NCI-H2171 (cell line): ENCODE data around the gene LEKR1.

Experiments used
- DNase-seq: peaks from one replicate; lab custom pipeline; 2025; lab: John Stamatoyannopoulos, UW

Gene LEKR1

GRCh38 chr3:157059661-157060060, 233.5 kb downstream of the LEKR1 start:
- DNase-seq = no peak

GRCh38 chr3:157061265-157061664, 235.1 kb downstream of the LEKR1 start:
- DNase-seq = peak; percentile 81

DNA sequence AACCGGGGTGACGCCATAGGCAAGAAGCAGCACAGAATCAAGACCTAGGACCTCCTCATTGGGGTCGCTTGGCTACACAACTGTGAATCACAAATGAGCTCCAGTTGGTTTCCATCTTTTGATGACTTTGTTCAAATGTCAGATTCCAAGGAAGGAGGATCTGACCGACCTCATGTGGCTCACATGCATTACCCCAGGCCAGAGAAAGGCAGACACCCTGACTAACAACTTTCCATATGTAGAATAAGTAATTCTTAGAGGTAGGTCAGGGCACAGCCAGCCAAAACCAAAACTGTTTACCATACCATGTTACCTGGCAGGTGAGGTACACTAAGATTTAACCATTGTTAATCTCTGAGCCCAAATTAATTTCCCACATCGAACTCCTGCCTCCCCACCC, 237.3 kb downstream of the LEKR1 start:
- no peak for DNase-seq

DNA sequence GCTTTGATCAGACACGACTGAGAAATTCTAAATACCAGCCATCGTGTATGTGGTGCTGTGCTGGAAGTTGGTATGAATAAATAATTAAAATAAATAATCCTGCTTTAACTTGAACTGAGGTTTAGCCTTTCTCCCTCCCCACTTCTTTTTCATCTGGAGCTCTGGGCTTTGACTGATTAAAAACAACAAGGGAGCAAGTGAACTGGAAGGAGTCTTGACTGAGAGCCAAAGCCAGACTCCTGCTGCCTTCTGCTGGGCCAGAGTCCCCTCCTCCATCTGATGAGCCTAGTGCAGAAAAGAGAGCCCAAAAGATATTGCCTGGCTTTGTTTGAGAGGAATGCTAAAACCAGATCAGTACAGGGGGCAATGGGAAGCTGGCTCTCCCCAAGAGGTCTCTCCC, 237.8 kb downstream of the LEKR1 start:
- DNase-seq = peak; percentile 57

DNA sequence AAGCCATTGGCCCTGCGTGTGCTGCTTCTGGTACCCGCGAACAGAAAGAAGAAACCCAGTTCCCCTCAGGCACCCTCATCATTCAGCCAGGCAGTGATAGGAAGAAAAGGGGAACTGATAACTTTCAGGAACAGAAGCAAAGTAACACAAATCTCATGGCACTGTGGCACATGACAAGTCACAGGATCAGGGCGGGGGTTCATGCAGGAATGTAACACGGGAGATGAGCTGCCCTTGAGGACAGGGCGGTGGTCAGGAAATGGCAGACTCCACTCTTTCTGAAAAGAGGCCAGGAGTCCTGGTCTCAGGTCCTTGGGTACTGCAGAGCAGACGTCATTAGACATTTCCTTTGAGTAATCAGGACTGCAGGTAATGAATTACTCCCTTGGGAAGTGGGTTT, 238.2 kb downstream of the LEKR1 start:
- DNase-seq = no peak

DNA sequence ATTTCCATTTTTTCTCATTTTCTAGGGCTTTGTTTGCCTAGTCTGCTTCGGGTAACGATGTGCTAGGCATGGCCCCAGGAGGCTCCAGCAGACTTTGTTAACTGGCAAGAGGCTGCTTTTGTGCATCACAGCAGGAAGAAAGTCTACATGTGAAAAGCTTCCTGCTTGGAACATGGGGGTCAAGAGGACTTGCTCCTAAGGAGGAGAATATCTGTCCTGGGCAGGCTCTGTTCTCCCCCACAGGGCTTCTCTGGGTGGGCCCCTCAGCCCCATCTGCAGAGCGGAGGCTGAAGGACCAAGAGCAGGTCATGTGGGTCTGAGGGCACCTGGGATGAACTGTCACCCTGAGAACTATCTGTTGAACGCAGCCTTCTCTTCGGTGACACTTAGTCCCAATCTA, 239.0 kb downstream of the LEKR1 start:
- no peak for DNase-seq

DNA sequence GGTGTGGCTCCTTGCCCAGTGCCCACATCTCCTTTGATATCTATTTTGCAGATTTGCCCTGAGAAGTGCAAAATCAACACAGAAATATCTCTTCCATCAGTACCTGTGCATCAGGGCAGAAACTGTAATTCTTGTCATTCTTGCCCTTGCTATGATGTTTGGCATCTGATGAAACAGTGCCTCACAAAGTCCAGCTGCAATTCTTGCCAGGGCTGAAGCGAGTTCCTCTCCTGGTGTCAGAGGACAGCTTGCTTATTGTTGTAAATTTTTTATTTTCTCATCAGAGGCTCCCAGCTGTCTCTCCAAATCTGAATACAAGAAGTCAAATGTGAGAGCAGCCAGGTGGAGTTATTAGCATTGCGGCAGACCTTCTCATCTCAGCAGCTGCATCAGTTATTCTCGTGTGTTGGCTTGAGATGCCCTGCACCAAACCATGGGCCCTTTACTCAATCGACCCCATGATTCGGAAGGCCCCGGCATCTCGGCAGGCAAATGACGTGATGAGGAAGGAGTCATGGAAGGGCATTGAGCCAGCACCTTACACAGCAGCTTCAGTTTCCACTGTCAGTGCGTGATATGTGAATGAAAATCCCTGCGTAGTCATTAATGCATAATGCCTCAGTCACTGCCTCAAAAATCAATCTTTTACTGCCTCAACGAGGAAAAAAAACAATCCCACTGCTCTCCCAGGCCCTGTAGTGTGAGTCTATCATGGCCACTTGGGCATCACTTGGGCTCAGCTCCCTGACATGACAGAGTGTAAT, 240.4 kb downstream of the LEKR1 start:
- DNase-seq = no peak

DNA sequence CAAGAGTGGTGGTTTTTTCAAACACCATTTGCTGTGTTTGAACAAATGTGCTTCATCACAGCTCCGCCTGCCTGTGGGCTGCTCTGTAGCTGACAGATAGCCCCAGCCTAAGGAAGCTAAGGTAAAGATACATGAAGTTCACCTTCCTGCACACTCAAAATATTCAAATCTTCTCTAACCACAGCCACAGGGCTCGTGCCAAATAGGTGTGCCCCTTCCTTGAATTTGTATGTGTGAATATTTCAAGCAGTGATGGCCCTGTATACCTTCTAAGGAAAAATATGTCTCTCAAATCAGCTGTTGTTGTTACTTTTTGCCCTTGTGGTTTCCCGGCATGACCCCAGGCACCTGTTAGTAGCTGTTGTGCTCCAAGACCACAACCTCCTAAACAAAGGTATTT, 241.0 kb downstream of the LEKR1 start:
- no peak for DNase-seq

DNA sequence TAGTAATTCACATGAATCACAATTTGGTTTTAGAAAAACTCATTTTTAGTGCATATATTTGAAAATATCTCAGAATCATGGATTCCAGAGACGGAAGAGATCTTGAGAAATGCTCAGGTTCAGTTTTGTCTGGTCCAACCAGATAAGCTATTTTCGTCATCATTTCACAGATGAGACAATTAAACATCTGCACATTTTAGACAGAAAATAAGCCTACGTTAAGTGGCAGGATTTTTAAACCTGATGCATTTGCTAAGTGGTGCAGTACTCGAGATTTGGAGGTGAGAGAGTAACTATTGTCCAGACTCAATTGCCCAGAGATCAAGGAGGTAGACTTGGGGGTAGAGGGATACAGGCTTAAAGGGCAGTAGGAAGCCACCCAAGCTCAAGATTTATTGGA, 243.3 kb downstream of the LEKR1 start:
- no peak for DNase-seq

DNA sequence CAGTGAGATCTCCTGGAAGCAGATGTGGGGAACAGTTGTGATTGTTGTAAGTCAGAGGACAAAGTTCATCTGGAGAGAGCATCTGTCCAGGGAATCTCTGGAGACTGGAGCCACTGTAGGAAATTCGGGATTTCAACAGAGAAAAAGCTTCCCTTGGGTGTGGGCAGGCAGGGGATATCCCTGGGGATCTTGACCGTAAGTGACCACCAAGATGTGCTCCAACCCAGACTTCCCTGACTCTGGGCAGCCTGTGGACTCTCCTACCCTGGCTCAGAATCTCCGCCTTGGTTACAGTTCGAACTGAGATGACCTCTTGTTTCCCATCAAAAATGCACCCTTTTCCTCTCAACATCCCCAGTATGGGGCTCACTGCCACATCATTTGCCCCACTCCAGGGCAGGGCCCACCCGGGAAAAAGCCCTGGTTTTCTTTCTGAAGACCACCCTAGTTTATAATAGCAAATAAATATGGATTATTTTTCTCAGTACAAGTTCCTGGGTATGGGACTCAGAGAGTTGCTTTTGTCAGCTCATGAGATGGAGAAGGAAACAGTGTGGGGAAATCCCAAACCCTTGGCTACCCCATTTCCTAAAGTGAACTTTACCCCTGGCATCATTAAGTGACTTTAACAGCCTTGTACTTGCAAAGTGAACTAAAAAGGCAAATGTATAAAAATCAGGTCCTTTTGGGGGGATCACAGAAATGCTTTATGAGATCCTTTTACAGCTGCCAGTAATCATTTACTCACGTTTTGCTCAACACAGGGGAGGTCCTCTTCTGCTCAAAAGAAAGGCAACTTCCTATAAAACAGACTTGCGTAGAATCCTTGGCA, 243.9 kb downstream of the LEKR1 start:
- DNase-seq = no peak

DNA sequence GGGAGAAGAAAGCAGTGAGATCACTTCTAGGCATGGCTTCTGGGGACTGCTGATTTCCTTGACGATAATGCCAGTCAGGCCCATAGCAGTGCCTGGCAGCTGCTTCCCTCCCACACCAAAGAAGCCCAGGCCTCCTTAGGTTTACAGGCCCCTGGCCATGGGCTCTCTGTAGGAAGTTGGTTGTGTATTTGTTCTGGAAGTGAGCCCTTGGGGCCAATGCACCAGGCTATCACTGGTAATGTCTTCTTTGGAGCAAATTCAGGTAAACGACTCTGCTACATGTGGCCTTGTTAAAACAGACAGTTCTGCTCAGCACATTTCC, 244.5 kb downstream of the LEKR1 start:
- DNase-seq = no peak

- no peak for DNase-seq
These were observed 245.8 kb downstream of the LEKR1 start for GRCh38 chr3:157071744-157072525.

GRCh38 chr3:157073810-157074209, 247.7 kb downstream of the LEKR1 start:
- no peak for DNase-seq

- DNase-seq = no peak
These were observed 248.3 kb downstream of the LEKR1 start for GRCh38 chr3:157074490-157074889.

- DNase-seq = no peak
These were observed 248.8 kb downstream of the LEKR1 start for GRCh38 chr3:157074981-157075380.

DNA sequence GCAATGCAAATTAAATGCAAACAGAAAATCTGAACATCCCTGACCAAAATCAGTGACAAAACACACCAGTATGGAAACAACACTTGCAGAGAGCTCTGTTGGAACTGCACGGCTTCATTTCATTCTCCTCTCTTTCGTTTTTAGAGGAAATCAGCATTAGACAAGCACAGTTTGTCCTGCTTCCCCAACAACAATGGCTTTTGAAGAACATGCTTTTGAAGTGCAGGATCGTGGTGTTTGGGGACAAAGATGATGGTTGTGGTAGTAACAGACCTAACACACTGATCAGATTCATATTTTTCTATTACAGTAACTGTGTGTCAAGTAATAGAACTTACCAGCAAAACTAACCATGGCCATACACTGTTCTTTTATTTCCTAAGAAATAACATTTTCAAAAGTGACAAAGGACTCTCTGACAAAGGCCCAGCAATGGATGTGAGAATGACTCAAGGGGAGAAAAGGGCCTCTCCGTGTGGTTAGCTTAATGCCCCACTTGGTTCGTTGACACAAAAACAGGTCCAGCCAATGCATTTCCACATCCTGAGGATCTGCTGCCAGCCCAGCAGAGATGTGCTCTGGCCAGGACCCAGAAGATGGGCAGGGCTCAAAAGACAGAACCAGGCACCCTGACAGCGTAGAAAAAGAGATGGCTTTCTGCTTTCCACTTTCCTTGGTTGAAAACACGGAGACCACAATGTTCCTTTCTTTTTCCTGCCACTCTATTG, 249.7 kb downstream of the LEKR1 start:
- no peak for DNase-seq

GRCh38 chr3:157077565-157077991, 251.4 kb downstream of the LEKR1 start:
- DNase-seq = no peak

GRCh38 chr3:157078131-157078810, 252.1 kb downstream of the LEKR1 start:
- no peak for DNase-seq

DNA sequence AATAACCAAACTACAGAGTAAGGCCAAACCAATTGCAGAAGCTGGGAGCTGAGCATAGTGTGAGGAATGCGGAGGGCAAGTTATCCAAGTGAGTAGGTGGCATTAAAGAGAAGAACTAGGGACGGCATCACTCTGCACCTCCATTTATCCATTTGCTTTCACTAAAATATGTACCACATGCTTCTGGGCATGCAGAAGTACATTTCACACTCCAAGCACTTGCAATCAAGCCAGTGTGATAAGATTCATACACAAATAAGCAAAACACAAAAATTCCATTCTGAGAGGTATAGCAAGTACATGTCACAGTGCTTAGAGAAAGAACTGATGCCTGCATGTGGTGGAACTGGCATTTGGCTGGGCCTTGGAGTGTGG, 252.6 kb downstream of the LEKR1 start:
- no peak for DNase-seq

DNA sequence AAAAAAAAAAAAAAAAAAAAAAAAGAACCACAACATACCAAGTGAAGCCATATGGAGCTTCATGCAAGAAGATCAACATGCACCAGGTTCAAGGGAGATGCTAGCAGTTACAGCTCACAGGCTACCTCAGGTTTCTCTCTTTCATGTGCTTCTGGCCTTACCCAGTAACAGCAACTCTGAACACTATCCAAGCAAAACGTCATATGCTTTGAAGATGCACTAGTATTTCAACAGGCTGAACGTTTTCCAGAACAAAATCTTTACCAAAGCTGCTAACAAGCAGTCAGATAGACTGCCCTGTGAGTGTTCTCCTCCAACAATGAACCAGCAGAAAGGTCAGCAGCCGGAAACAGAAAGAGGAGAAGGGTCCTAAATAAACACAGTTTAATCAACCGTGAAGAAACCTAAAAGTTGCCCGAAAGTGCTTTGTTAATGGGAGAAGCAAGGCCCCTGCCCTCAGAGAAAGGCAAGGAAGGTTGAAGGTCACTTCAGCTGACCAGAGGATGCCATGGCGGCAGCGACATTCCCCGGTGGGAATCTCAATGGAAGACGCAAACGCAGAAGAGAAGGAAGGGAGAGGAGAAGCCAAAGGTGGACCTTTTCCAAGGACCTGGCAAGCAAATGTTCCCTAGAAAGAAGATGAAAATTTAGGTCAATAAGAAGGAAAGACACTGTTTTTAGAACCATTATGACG, 253.7 kb downstream of the LEKR1 start:
- DNase-seq = no peak

DNA sequence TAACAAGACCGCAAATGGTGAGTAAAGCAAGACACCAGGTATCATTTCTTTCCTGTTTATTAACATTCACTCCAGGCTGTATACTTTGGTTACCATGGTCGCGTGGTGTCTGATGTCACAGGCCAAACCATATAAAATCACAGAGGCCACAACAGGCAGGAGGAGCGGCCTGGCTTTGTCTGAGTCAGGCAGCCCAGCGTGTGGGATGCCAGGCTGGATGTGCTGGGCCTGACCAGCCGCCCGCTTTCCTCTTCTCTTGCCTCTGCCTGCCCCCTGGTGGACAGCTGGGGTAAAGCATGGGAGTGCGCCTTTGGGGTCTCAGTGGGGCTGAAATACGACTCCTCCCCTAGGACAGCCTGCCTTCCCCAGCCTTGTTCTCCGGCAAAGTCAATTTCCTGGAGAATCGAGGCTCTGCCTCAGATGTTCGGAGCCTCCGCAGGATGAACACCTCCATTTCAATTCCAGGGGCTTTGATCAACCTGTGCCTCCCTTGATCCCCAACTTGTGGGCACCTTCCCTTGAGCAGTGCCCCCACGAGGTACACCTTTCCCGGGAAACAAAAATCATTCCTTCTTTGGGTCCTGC, 255.6 kb downstream of the LEKR1 start:
- no peak for DNase-seq
